ENCODE measurements around the gene CARD11. TPM values are rescaled to one million over a fixed set of nuclear protein-coding genes. Genes with fewer than 3 reads are reported as not detected.

CARD11 gene
- total RNA-seq, 1 experiment from 2014 or later, result 0.57 TPM

GRCh38 chr7:3070908-3071307 is 27.2 kb upstream of the CARD11 start (continued):
- TF ChIP-seq REST (IDR thresholded peaks at IDR 0.05; ENCODE audit: low read depth) (no peak), ZNF274 (IDR thresholded peaks at IDR 0.05; ENCODE audit: low read depth, low read length) (no peak), CEBPB (IDR thresholded peaks at IDR 0.05; ENCODE audit: low read depth) (no peak), CTCF (IDR thresholded peaks at IDR 0.05 in 2 of 3, conservative IDR thresholded peaks at IDR 0.05 in 1 of 3; ENCODE audit: borderline replicate concordance in 1 of 3, insufficient read depth in 1 of 3, low read depth in 2 of 3, low read length in 2 of 3) (no peak), ATF3 (IDR thresholded peaks at IDR 0.05) (no peak), FOSL1 (IDR thresholded peaks at IDR 0.05; ENCODE audit: low read depth) (no peak)

GRCh38 chr7:3069771-3070449 is 26.2 kb upstream of the CARD11 start:
- ChIA-PET RAD21 (ENCODE audit: low non-redundant PET in 1 of 2, low total read pairs in 2 of 2, uncharacterized antibody in 2 of 2, unreplicated experiment in 2 of 2) (no interaction called here), CTCF (no interaction called here)
- H3K9ac ChIP-seq (ENCODE audit: low read length), result no peak overlapping the region
- TF ChIP-seq CTCF (IDR thresholded peaks at IDR 0.05 in 2 of 3, conservative IDR thresholded peaks at IDR 0.05 in 1 of 3; ENCODE audit: borderline replicate concordance in 1 of 3, insufficient read depth in 1 of 3, low read depth in 2 of 3, low read length in 2 of 3) (no peak), SRF (IDR thresholded peaks at IDR 0.05; ENCODE audit: low read depth) (no peak), ZNF274 (IDR thresholded peaks at IDR 0.05; ENCODE audit: low read depth, low read length) (no peak), TCF7L2 (IDR thresholded peaks at IDR 0.05; ENCODE audit: borderline replicate concordance, extremely low read depth, insufficient read depth, insufficient read length) (no peak), ATF3 (IDR thresholded peaks at IDR 0.05) (no peak), RAD21 (IDR thresholded peaks at IDR 0.05; ENCODE audit: low read depth) (no peak), EZH2phosphoT487 (IDR thresholded peaks at IDR 0.05; ENCODE audit: borderline replicate concordance) (no peak), ELF1 (IDR thresholded peaks at IDR 0.05; ENCODE audit: borderline replicate concordance, low read depth) (no peak), MAX (IDR thresholded peaks at IDR 0.05) (no peak), CBX3 (IDR thresholded peaks at IDR 0.05; ENCODE audit: low read depth) (no peak), EZH2 (IDR thresholded peaks at IDR 0.05) (no peak), POLR2A (IDR thresholded peaks at IDR 0.05; ENCODE audit: borderline replicate concordance, extremely low read depth, insufficient read depth, insufficient read length) (no peak), SIN3A (IDR thresholded peaks at IDR 0.05; ENCODE audit: low read depth) (no peak)

More at GRCh38 chr7:3069771-3070449, 26.2 kb upstream of the CARD11 start:
- H3K27ac ChIP-seq (ENCODE audit: low read depth, low read length), result no peak overlapping the region
- intact Hi-C loops (cut with micrococcal nuclease), result no loop called here
- BruUV-seq (replicated peaks), result no TSS peak
- H2AFZ ChIP-seq (ENCODE audit: low read depth, low read length, poor library complexity, severe bottlenecking), result no peak overlapping the region
- H3K79me2 ChIP-seq (ENCODE audit: insufficient read depth, low read length), result no peaks in the 10 kb centered on the region
- H3K4me1 ChIP-seq (ENCODE audit: control insufficient read depth in 1 of 2, insufficient read depth in 2 of 2, low read length in 2 of 2), result no peaks in the 10 kb centered on the region
- no peaks in the 10 kb centered on the region for H3K9me3 ChIP-seq (ENCODE audit: control insufficient read depth in 1 of 2, insufficient read depth in 1 of 2, low read depth in 1 of 2, low read length in 2 of 2)
- H3K36me3 ChIP-seq (ENCODE audit: control insufficient read depth in 1 of 2, insufficient read depth in 2 of 2, low read length in 2 of 2), result no peaks in the 10 kb centered on the region
- peaks cover 9% of the 10 kb centered on the region for H3K27me3 ChIP-seq (ENCODE audit: insufficient read depth, low read length)
- DNase-seq (ENCODE audit: low read depth, low spot score), result no peak
- no peaks in the 10 kb centered on the region for H4K20me1 ChIP-seq (ENCODE audit: insufficient read depth)
- no peak overlapping the region for H3K4me3 ChIP-seq (replicated peaks in 1 of 2; ENCODE audit: low read depth in 1 of 2, low read length in 2 of 2)
- POLR2A ChIA-PET, result no interaction called here
- ATAC-seq, result no peak
- no peaks in the 10 kb centered on the region for H3K9me2 ChIP-seq (ENCODE audit: insufficient read depth)
- H3K4me2 ChIP-seq (ENCODE audit: low read length), result no peak overlapping the region
